HG03025 (cell line): ENCODE results near the gene SIKE1.
"Not testable (repeated sequence)": the region's sequence is repeated elsewhere in the genome, so short reads cannot be mapped to it uniquely, and the experiment has no call there.

Experiments
- ATAC-seq: cut with Tn5 transposase; IDR thresholded peaks from one replicate; pipeline ENCODE4 v1.9.1; 2021; ENCODE audit warnings: mild to moderate bottlenecking, moderate library complexity; ENCODE audit not compliant: unreplicated experiment, low FRiP score

The SIKE1 gene

GRCh38 chr1:114780344-114781226 is at the start of gene SIKE1:
Gene SIKE1, minus strand, starts transcription at chr1:114780685. Its CDS starts 78 bp downstream, at chr1:114780607.
- peak; percentile 99 for ATAC-seq

GRCh38 chr1:114830075-114830474 is 49.6 kb upstream of the SIKE1 start:
- ATAC-seq: not testable (repeated sequence)

GRCh38 chr1:114828251-114828650 is 47.8 kb upstream of the SIKE1 start:
- ATAC-seq: no peak

GRCh38 chr1:114821978-114822377 is 41.5 kb upstream of the SIKE1 start:
- ATAC-seq: no peak

- no peak for ATAC-seq
Measured at GRCh38 chr1:114820392-114820791, 39.9 kb upstream of the SIKE1 start.

GRCh38 chr1:114819869-114820268 is 39.4 kb upstream of the SIKE1 start:
- no peak for ATAC-seq

- ATAC-seq: not testable (repeated sequence)
Measured at GRCh38 chr1:114804449-114804848, 24.0 kb upstream of the SIKE1 start.

- ATAC-seq: no peak
Measured at GRCh38 chr1:114803001-114803400, 22.5 kb upstream of the SIKE1 start.

GRCh38 chr1:114794038-114794437 is 13.6 kb upstream of the SIKE1 start:
- no peak for ATAC-seq

- ATAC-seq: not testable (repeated sequence)
Measured at GRCh38 chr1:114790581-114790980, 10.1 kb upstream of the SIKE1 start.

GRCh38 chr1:114786440-114786839 is 6.0 kb upstream of the SIKE1 start:
- ATAC-seq: not testable (repeated sequence)

- ATAC-seq: no peak
Measured at GRCh38 chr1:114782476-114782875, 2.0 kb upstream of the SIKE1 start.

- ATAC-seq: no peak
Measured at GRCh38 chr1:114779722-114780121, 763 bp downstream of the SIKE1 start.

- ATAC-seq: not testable (repeated sequence)
Measured at GRCh38 chr1:114776726-114777125, 3.8 kb downstream of the SIKE1 start.

- no peak for ATAC-seq
Measured at GRCh38 chr1:114771992-114772391, 8.5 kb downstream of the SIKE1 start.

- ATAC-seq: no peak
Measured at GRCh38 chr1:114770989-114771388, 9.5 kb downstream of the SIKE1 start.

- ATAC-seq: no peak
Measured at GRCh38 chr1:114764689-114765088, 15.8 kb downstream of the SIKE1 start.

- ATAC-seq: no peak
Measured at GRCh38 chr1:114758256-114758832, 22.1 kb downstream of the SIKE1 start.

GRCh38 chr1:114757455-114758255 is 22.8 kb downstream of the SIKE1 start, which contains the start of gene CSDE1:
Gene CSDE1, minus strand, starts transcription at chr1:114757984. Its CDS starts 18,094 bp downstream, at chr1:114739890.
- peak; percentile 82 for ATAC-seq

- ATAC-seq: no peak
Measured at GRCh38 chr1:114756949-114757454, 23.5 kb downstream of the SIKE1 start.
